MM.1S (cell line): ENCODE results near the gene SZT2.

ENCODE experiments used
- DNase-seq: peaks from one replicate; pipeline ENCODE4 v3.0.0-alpha.2; 2015
- H2AFZ ChIP-seq: fragments of 300-600 bp; sonication (generic); 2 replicates; pipeline ENCODE4 v1.6.0; 2016; ENCODE audit warnings: antibody characterized with exemption, low read length
- H3F3A ChIP-seq: fragments of 300-600 bp; sonication (generic); 2 replicates; pipeline ENCODE4 v1.6.1; 2016; ENCODE audit warnings: mild to moderate bottlenecking, antibody characterized with exemption, low read length, moderate library complexity, mixed read lengths; ENCODE audit not compliant: insufficient read depth
- H3K27ac ChIP-seq: fragments of 300-600 bp; sonication (generic); 2 replicates; pipeline ENCODE4 v1.5.1; 2016; ENCODE audit warnings: mild to moderate bottlenecking, low read length
- H3K27me3 ChIP-seq: fragments of 300-600 bp; sonication (generic); replicated peaks from 2 replicates; pipeline ENCODE4 v1.6.0; 2016; ENCODE audit warnings: low read length; ENCODE audit not compliant: insufficient read depth
- H3K36me3 ChIP-seq: fragments of 300-600 bp; sonication (generic); replicated peaks from 2 replicates; pipeline ENCODE4 v1.6.1; 2016; ENCODE audit warnings: mild to moderate bottlenecking, low read length, mixed read lengths; ENCODE audit not compliant: insufficient read depth
- H3K4me1 ChIP-seq: fragments of 300-600 bp; sonication (generic); 2 replicates; pipeline ENCODE4 v1.6.1; 2016; ENCODE audit warnings: low read length, mixed read lengths
- H3K4me2 ChIP-seq: fragments of 300-600 bp; sonication (generic); 2 replicates; pipeline ENCODE4 v1.6.0; 2016; ENCODE audit warnings: low read depth, low read length
- H3K4me3 ChIP-seq: fragments of 300-600 bp; sonication (generic); 2 replicates; pipeline ENCODE4 v1.5.1; 2016; ENCODE audit warnings: low read length, mixed read lengths
- H3K79me2 ChIP-seq: fragments of 300-600 bp; sonication (generic); 2 replicates; pipeline ENCODE4 v1.6.1; 2016; ENCODE audit warnings: mixed run types, low read length, mixed read lengths
- H3K9ac ChIP-seq: fragments of 300-600 bp; sonication (generic); 2 replicates; pipeline ENCODE4 v1.6.1; 2016; ENCODE audit warnings: low read length, mixed read lengths
- H3K9me2 ChIP-seq: fragments of 300-600 bp; sonication (generic); replicated peaks from 2 replicates; pipeline ENCODE4 v1.6.1; 2016; ENCODE audit warnings: mild to moderate bottlenecking, low read length, mixed read lengths; ENCODE audit not compliant: insufficient read depth
- H3K9me3 ChIP-seq: fragments of 300-600 bp; sonication (generic); replicated peaks from 2 replicates; pipeline ENCODE4 v1.6.1; 2016; ENCODE audit warnings: mild to moderate bottlenecking, low read length, mixed read lengths; ENCODE audit not compliant: insufficient read depth
- H4K20me1 ChIP-seq: fragments of 300-600 bp; sonication (generic); 2 replicates; pipeline ENCODE4 v1.6.1; 2016; ENCODE audit warnings: mild to moderate bottlenecking, low read length, moderate library complexity, mixed read lengths; ENCODE audit not compliant: insufficient read depth
- EZH2 ChIP-seq: fragments of 300-600 bp; sonication (generic); optimal IDR thresholded peaks from 2 replicates; pipeline ENCODE3; 2017; ENCODE audit warnings: low read depth, mild to moderate bottlenecking, antibody characterized with exemption, low read length, mixed read lengths
- EZH2phosphoT487 ChIP-seq: fragments of 300-600 bp; sonication (generic); IDR thresholded peaks from 2 replicates; pipeline ENCODE4 v1.6.1; 2018; ENCODE audit warnings: antibody characterized with exemption, low read length
- TF ChIP-seq, protein P1 (sequence below): fragments of 300-600 bp; sonication (generic); IDR thresholded peaks from 2 replicates; pipeline ENCODE4 v1.5.1; 2016; ENCODE audit warnings: antibody characterized with exemption, low read length, mixed read lengths

SZT2 gene

DNA sequence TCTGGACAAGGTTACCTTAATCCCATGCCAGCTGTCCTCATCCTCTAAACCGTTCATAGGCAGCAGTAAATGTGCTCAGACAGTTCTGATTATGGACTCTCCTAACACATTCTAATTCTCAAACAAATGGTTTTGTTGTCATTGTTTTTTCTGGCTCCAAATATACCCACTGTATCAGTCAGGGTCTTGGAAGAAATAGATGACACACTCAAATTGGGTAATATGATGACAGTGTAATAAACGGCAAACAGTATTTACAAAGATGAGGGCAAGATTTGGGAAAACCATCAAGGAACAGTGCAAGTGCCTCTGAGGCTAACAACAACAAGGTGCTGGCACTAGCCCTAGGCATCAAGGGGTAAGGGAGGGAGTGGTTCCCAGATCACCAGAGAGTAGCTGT, 35.2 kb upstream of the SZT2 start:
- Histone ChIP-seq H3K27ac (no peak overlapping the region), H3K4me3 (no peak overlapping the region)

DNA sequence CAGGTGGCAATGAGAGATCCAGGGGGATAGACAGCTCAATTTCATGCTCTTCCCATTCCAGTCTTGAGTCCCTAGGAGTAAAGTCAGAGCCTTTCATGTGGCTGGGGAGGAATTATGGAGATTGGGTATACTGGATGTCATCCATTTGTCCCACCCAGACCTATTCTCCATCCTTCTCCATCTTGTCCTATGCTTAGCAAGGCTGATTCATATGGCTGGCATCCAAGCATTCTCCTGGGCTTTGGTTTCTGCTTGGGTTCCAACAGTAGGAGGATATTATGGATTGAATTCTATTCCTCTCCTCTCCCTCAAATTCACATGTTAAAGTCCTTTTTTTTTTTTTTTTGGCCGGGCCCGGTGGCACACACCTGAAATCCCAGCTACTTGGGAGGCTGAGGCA, 34.8 kb upstream of the SZT2 start:
- Histone ChIP-seq H4K20me1 (no peaks in the 10 kb centered on the region), H3K27ac (no peak overlapping the region), H3K4me3 (no peak overlapping the region), H3K9me2 (no peaks in the 10 kb centered on the region), H3K79me2 (peaks cover 12% of the 10 kb centered on the region), H3F3A (peaks cover 10% of the 10 kb centered on the region), H3K4me1 (peaks cover 7% of the 10 kb centered on the region), H3K27me3 (no peaks in the 10 kb centered on the region), H3K9ac (no peak overlapping the region), H3K9me3 (no peaks in the 10 kb centered on the region), H3K36me3 (no peaks in the 10 kb centered on the region), H2AFZ (no peak overlapping the region), H3K4me2 (no peak overlapping the region)
- no peak for DNase-seq
- TF ChIP-seq EZH2phosphoT487 = no peak
- no peak for TF ChIP-seq EZH2
- TF ChIP-seq, protein P1, sequence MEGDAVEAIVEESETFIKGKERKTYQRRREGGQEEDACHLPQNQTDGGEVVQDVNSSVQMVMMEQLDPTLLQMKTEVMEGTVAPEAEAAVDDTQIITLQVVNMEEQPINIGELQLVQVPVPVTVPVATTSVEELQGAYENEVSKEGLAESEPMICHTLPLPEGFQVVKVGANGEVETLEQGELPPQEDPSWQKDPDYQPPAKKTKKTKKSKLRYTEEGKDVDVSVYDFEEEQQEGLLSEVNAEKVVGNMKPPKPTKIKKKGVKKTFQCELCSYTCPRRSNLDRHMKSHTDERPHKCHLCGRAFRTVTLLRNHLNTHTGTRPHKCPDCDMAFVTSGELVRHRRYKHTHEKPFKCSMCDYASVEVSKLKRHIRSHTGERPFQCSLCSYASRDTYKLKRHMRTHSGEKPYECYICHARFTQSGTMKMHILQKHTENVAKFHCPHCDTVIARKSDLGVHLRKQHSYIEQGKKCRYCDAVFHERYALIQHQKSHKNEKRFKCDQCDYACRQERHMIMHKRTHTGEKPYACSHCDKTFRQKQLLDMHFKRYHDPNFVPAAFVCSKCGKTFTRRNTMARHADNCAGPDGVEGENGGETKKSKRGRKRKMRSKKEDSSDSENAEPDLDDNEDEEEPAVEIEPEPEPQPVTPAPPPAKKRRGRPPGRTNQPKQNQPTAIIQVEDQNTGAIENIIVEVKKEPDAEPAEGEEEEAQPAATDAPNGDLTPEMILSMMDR = no peak

More for the DNA sequence above, 35.2 kb upstream of the SZT2 start:
- Histone ChIP-seq H3K4me1 (peaks cover 9% of the 10 kb centered on the region; the same call in 1 of the 2 replicates), H2AFZ (no peak overlapping the region), H3K4me2 (no peak overlapping the region), H3K36me3 (no peaks in the 10 kb centered on the region), H3K9ac (no peak overlapping the region), H4K20me1 (no peaks in the 10 kb centered on the region), H3K9me2 (no peaks in the 10 kb centered on the region), H3F3A (peaks cover 15% of the 10 kb centered on the region), H3K9me3 (no peaks in the 10 kb centered on the region), H3K79me2 (peaks cover 8% of the 10 kb centered on the region), H3K27me3 (no peaks in the 10 kb centered on the region)
- TF ChIP-seq EZH2 = no peak
- no peak for TF ChIP-seq EZH2phosphoT487
- no peak for DNase-seq

DNA sequence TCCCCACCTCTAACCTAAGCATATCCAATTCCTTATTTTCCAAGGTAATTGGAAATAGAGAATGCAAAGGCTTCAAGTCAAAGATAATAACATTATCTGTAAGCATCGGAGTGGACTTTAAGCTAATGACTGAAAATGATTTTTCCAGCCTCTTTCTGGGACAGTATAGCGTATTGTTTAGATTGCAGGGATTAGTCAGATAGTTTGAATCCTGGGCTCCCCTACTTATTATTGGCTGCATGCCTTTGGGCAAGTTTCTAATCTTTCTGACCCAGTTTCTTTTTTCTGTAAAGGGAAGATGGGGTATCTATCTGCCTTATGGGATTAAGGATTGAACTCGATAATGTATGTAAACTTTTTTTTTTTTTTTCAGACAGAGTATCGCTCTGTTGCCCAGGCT, 32.4 kb upstream of the SZT2 start:
- no peak overlapping the region for H3K4me3 ChIP-seq
- TF ChIP-seq, protein P1 = no peak
- no peak for TF ChIP-seq EZH2
- TF ChIP-seq EZH2phosphoT487 = no peak
- H3K79me2 ChIP-seq = peaks cover 34% of the 10 kb centered on the region
- H3K4me2 ChIP-seq = no peak overlapping the region
- H2AFZ ChIP-seq = no peak overlapping the region
- DNase-seq = no peak
- H3K4me1 ChIP-seq = peaks cover 18% of the 10 kb centered on the region
- no peaks in the 10 kb centered on the region for H3K9me2 ChIP-seq
- no peaks in the 10 kb centered on the region for H3K27me3 ChIP-seq
- H4K20me1 ChIP-seq = no peaks in the 10 kb centered on the region
- no peak overlapping the region for H3K27ac ChIP-seq
- no peak overlapping the region for H3K9ac ChIP-seq
- H3K9me3 ChIP-seq = no peaks in the 10 kb centered on the region
- peaks cover 20% of the 10 kb centered on the region for H3F3A ChIP-seq
- H3K36me3 ChIP-seq = peaks cover 9% of the 10 kb centered on the region

DNA sequence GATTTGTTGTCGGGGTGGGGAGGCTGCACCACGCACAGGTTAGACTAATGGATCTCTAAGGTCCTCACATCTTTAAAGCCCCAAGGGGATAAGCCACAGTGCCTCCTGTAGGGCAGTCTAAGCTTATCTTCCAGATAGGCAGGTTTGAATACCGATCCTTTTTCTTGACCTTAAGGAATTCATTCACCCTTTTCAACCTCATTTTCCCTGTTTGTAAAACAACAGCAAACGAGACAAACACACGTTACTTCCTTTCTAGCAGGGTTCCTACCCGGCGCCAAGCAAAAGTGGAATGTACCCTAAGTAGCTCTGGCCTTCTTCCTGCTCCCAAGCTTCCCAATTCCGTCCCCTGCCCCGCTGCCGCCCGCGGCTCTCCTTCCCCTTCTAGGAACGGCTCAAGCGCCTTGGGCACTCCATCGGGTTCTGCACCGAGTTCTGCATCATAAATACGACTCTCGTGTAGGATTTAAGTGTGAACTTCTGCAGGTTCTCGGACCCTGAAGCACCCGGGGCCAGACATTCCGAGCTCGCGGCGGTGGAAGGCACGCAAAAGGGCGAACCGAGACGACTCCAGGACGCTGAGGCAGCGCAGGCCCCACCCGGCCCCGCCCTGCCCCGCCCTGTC, 31.5 kb upstream of the SZT2 start:
- H2AFZ ChIP-seq = peak overlapping the region; percentile 98
- H3K36me3 ChIP-seq = peaks cover 9% of the 10 kb centered on the region
- no peaks in the 10 kb centered on the region for H3K9me2 ChIP-seq
- no peaks in the 10 kb centered on the region for H3K9me3 ChIP-seq
- H3F3A ChIP-seq = peaks cover 26% of the 10 kb centered on the region
- no peaks in the 10 kb centered on the region for H3K27me3 ChIP-seq
- H3K27ac ChIP-seq = peak overlapping the region; percentile 76; the same call in 1 of the 2 replicates
- peaks cover 34% of the 10 kb centered on the region for H3K79me2 ChIP-seq
- TF ChIP-seq, protein P1 = peak; percentile 61
- TF ChIP-seq EZH2phosphoT487 (no peak), EZH2 (no peak)
- H4K20me1 ChIP-seq = no peaks in the 10 kb centered on the region
- peaks cover 18% of the 10 kb centered on the region for H3K4me1 ChIP-seq
- peak overlapping the region; percentile 92 for H3K4me2 ChIP-seq
- peak overlapping the region; percentile 87 for H3K9ac ChIP-seq
- peak overlapping the region; percentile 89 for H3K4me3 ChIP-seq
- DNase-seq = peak; percentile 64
